ENCODE data around the gene SSX3.
"Not testable (repeated sequence)": the region's sequence is repeated elsewhere in the genome, so short reads cannot be mapped to it uniquely, and the experiment has no call there.

Gene SSX3

GRCh38 chrX:48356315-48357094 lies at the start of gene SSX3:
Gene SSX3, minus strand, starts transcription at chrX:48356703. Its CDS starts 1,454 bp downstream, at chrX:48355249.
- DNase-seq: not testable (repeated sequence)

- not testable (repeated sequence) for DNase-seq
Measured at GRCh38 chrX:48397825-48398224, 41.3 kb upstream of the SSX3 start.

GRCh38 chrX:48396931-48397330 lies 40.4 kb upstream of the SSX3 start:
- DNase-seq: not testable (repeated sequence)

GRCh38 chrX:48383239-48383638 lies 26.7 kb upstream of the SSX3 start, which contains the start of gene SSX4:
Gene SSX4, plus strand, starts transcription at chrX:48383539. Its CDS starts 515 bp downstream, at chrX:48384054.
- DNase-seq: not testable (repeated sequence)

GRCh38 chrX:48370408-48370807 lies 13.9 kb upstream of the SSX3 start:
- not testable (repeated sequence) for DNase-seq

GRCh38 chrX:48367717-48368408 lies 11.4 kb upstream of the SSX3 start:
- DNase-seq: not testable (repeated sequence)

- not testable (repeated sequence) for DNase-seq
Measured at GRCh38 chrX:48359281-48359680, 2.8 kb upstream of the SSX3 start.

- no peak for DNase-seq
Measured at GRCh38 chrX:48357681-48358080, 1.2 kb upstream of the SSX3 start.

- DNase-seq: not testable (repeated sequence)
Measured at GRCh38 chrX:48346059-48346458, 10.4 kb downstream of the SSX3 start.

- DNase-seq: not testable (repeated sequence)
Measured at GRCh38 chrX:48313996-48314395, 42.5 kb downstream of the SSX3 start.

GRCh38 chrX:48306175-48306574 lies 50.3 kb downstream of the SSX3 start:
- no peak for DNase-seq
